GM13976 (cell line): ENCODE results near the gene TLCD2.
"Not testable (repeated sequence)": the region's sequence is repeated elsewhere in the genome, so short reads cannot be mapped to it uniquely, and the experiment has no call there.

Experiments
- DNase-seq: peaks from one replicate; pipeline ENCODE4 v3.0.0; 2012; ENCODE audit warnings: low spot score
- CTCF ChIP-seq: IDR thresholded peaks from 2 replicates; pipeline ENCODE4 v1.5.1; 2012; ENCODE audit warnings: borderline replicate concordance, mild to moderate bottlenecking; ENCODE audit not compliant: insufficient read depth; ENCODE audit errors: extremely low read depth, missing control alignments, control extremely low read depth
- in situ Hi-C: fragments of 300-500 bp; cut with MboI; formaldehyde crosslinking; loops from one replicate; pipeline ENCODE4 v1.12.0; 2022; ENCODE audit warnings: low sequenced_read_pairs, mixed read lengths, inconsistent platforms; ENCODE audit not compliant: unreplicated experiment

Gene TLCD2

GRCh38 chr17:1724351-1724868 is 14.2 kb upstream of the TLCD2 start, which contains the start of gene WDR81:
TSS of gene WDR81 (plus strand) at chr17:1724704. CDS start at chr17:1724960, 256 bp downstream.
- DNase-seq: peak; percentile 97
- in situ Hi-C loops: loop anchor here (25.0 kb wide), 1 partner anchor 313 kb away; the partner anchor contains the start of genes DPH1, OVCA2 and RTN4RL1
- TF ChIP-seq CTCF: no peak

GRCh38 chr17:1722022-1722421 is 11.8 kb upstream of the TLCD2 start:
- not testable (repeated sequence) for DNase-seq
- in situ Hi-C loops: loop anchor here (25.0 kb wide), 1 partner anchor 315 kb away; the partner anchor contains the start of genes DPH1, OVCA2 and RTN4RL1

GRCh38 chr17:1720856-1721386 is 10.7 kb upstream of the TLCD2 start:
- DNase-seq: peak; percentile 58
- peak; percentile 96 for TF ChIP-seq CTCF
- in situ Hi-C loops: loop anchor here (25.0 kb wide), 1 partner anchor 316 kb away; the partner anchor contains the start of genes DPH1, OVCA2 and RTN4RL1

GRCh38 chr17:1718362-1719165 is 8.4 kb upstream of the TLCD2 start:
- TF ChIP-seq CTCF: no peak
- in situ Hi-C loops: loop anchor here (25.0 kb wide), 1 partner anchor 319 kb away; the partner anchor contains the start of genes DPH1, OVCA2 and RTN4RL1
- DNase-seq: no peak

GRCh38 chr17:1716912-1717695 is 6.9 kb upstream of the TLCD2 start:
- DNase-seq: peak; percentile 91
- no peak for TF ChIP-seq CTCF
- in situ Hi-C loops: loop anchor here (25.0 kb wide), 1 partner anchor 320 kb away; the partner anchor contains the start of genes DPH1, OVCA2 and RTN4RL1

GRCh38 chr17:1716076-1716911 is 6.1 kb upstream of the TLCD2 start:
- in situ Hi-C loops: loop anchor here (25.0 kb wide), 1 partner anchor 321 kb away; the partner anchor contains the start of genes DPH1, OVCA2 and RTN4RL1
- no peak for TF ChIP-seq CTCF

More at GRCh38 chr17:1716076-1716911, 6.1 kb upstream of the TLCD2 start:
- peak; percentile 100 for DNase-seq
